A549 (cell line): ENCODE results near the gene ASB11.

Experiments
- CHD4 ChIP-seq: fragments of 200-600 bp; sonication (generic); IDR thresholded peaks from 2 replicates; pipeline ENCODE4 v1.6.1; 2016; ENCODE audit warnings: antibody characterized with exemption, mild to moderate bottlenecking, borderline replicate concordance
- CTCF ChIP-seq: fragments of >200 bp; sonication (Bioruptor Twin); formaldehyde crosslinking; IDR thresholded peaks from 3 replicates; pipeline ENCODE4 v1.5.1; 2016
- HMGXB4 ChIP-seq: fragments of 250-450 bp; sonication (Bioruptor Pico); IDR thresholded peaks from 2 replicates; pipeline ENCODE4 v1.5.0; 2021; ENCODE audit warnings: mild to moderate bottlenecking, moderate library complexity, borderline replicate concordance

- no peak for TF ChIP-seq HMGXB4
- TF ChIP-seq CTCF = no peak
- TF ChIP-seq CHD4 = no peak
These were observed 81.9 kb downstream of the ASB11 start for GRCh38 chrX:15233416-15234015.
